ENCODE results near the gene PMPCA.
"Not testable (repeated sequence)": the region's sequence is repeated elsewhere in the genome, so short reads cannot be mapped to it uniquely, and the experiment has no call there.

The PMPCA gene

GRCh38 chr9:136392538-136393449 is 17.7 kb upstream of the PMPCA start:
- in situ Hi-C loops (cut with HindIII; ENCODE audit: low sequenced_read_pairs) = no loop called here

- in situ Hi-C loops (cut with HindIII; ENCODE audit: low sequenced_read_pairs) = no loop called here
Measured at GRCh38 chr9:136393531-136393930, 16.9 kb upstream of the PMPCA start.

GRCh38 chr9:136394312-136395019 is 16.0 kb upstream of the PMPCA start:
- in situ Hi-C loops (cut with HindIII; ENCODE audit: low sequenced_read_pairs) = no loop called here

GRCh38 chr9:136395020-136395340 is 15.5 kb upstream of the PMPCA start:
- in situ Hi-C loops (cut with HindIII; ENCODE audit: low sequenced_read_pairs) = no loop called here

GRCh38 chr9:136395345-136396218 is 14.9 kb upstream of the PMPCA start:
- in situ Hi-C loops (cut with HindIII; ENCODE audit: low sequenced_read_pairs) = no loop called here

- in situ Hi-C loops (cut with HindIII; ENCODE audit: low sequenced_read_pairs) = no loop called here
Measured at GRCh38 chr9:136396219-136396515, 14.3 kb upstream of the PMPCA start.

- in situ Hi-C loops (cut with HindIII; ENCODE audit: low sequenced_read_pairs) = no loop called here
Measured at GRCh38 chr9:136397643-136398042, 12.8 kb upstream of the PMPCA start.

GRCh38 chr9:136398286-136398685 is 12.2 kb upstream of the PMPCA start:
- in situ Hi-C loops (cut with HindIII; ENCODE audit: low sequenced_read_pairs) = no loop called here

GRCh38 chr9:136399176-136400037 is 11.1 kb upstream of the PMPCA start:
- in situ Hi-C loops (cut with HindIII; ENCODE audit: low sequenced_read_pairs) = no loop called here

- in situ Hi-C loops (cut with HindIII; ENCODE audit: low sequenced_read_pairs) = no loop called here
Measured at GRCh38 chr9:136400038-136400834, 10.2 kb upstream of the PMPCA start, which contains the start of gene SNAPC4. Gene SNAPC4 (minus strand): TSS chr9:136400170. CDS start chr9:136398428, 1,742 bp downstream.

- in situ Hi-C loops (cut with HindIII; ENCODE audit: low sequenced_read_pairs) = no loop called here
Measured at GRCh38 chr9:136401173-136401922, 9.1 kb upstream of the PMPCA start.

- in situ Hi-C loops (cut with HindIII; ENCODE audit: low sequenced_read_pairs) = no loop called here
Measured at GRCh38 chr9:136402067-136402466, 8.4 kb upstream of the PMPCA start.

- in situ Hi-C loops (cut with HindIII; ENCODE audit: low sequenced_read_pairs) = no loop called here
Measured at GRCh38 chr9:136403538-136403914, 6.9 kb upstream of the PMPCA start.

GRCh38 chr9:136403915-136404800 is 6.3 kb upstream of the PMPCA start:
- in situ Hi-C loops (cut with HindIII; ENCODE audit: low sequenced_read_pairs) = no loop called here

- in situ Hi-C loops (cut with HindIII; ENCODE audit: low sequenced_read_pairs) = no loop called here
Measured at GRCh38 chr9:136404801-136405136, 5.7 kb upstream of the PMPCA start.

- in situ Hi-C loops (cut with HindIII; ENCODE audit: low sequenced_read_pairs) = no loop called here
Measured at GRCh38 chr9:136405481-136405880, 5.0 kb upstream of the PMPCA start.

- in situ Hi-C loops (cut with HindIII; ENCODE audit: low sequenced_read_pairs) = not testable (repeated sequence)
Measured at GRCh38 chr9:136405904-136406303, 4.6 kb upstream of the PMPCA start.

GRCh38 chr9:136407061-136407460 is 3.4 kb upstream of the PMPCA start:
- in situ Hi-C loops (cut with HindIII; ENCODE audit: low sequenced_read_pairs) = not testable (repeated sequence)

Data from DLD1 (cell line).